ENCODE measurements around the gene LHFPL6. TPM values are rescaled to one million over a fixed set of nuclear protein-coding genes. Genes with fewer than 3 reads are reported as not detected.

The LHFPL6 gene
- total RNA-seq, 3 donors from 2014 or later (not counting 1 experiment from before 2014, with no cell fraction given) = not detected

GRCh38 chr13:39542361-39542760, 60.6 kb downstream of the LHFPL6 start:
- 85% methylated on average over 2 of the region's 2 CpGs for WGBS (ENCODE audit: insufficient coverage)
- intact Hi-C loops (cut with micrococcal nuclease) = no loop called here
- no peaks in the 10 kb centered on the region for H3K9me3 ChIP-seq (ENCODE audit: control insufficient read depth, insufficient read depth, low read length)
- H3K27me3 ChIP-seq (ENCODE audit: control insufficient read depth, insufficient read depth, low read length) = no peaks in the 10 kb centered on the region
- DNase-seq (no peak), ATAC-seq (no peak)
- no peak overlapping the region for H3K4me3 Mint-ChIP-seq
- H3K36me3 ChIP-seq (ENCODE audit: control insufficient read depth, insufficient read depth, low read length) = no peaks in the 10 kb centered on the region
- TF ChIP-seq CTCF (IDR thresholded peaks at IDR 0.05) = no peak
- no peaks in the 10 kb centered on the region for H3K36me3 Mint-ChIP-seq
- H3K4me1 Mint-ChIP-seq = no peaks in the 10 kb centered on the region
- H3K27ac Mint-ChIP-seq = no peak overlapping the region
- H3K9me3 Mint-ChIP-seq = no peaks in the 10 kb centered on the region
- no peak overlapping the region for H3K27ac ChIP-seq (ENCODE audit: low read length)
- H3K4me3 ChIP-seq (ENCODE audit: low read length) = no peak overlapping the region
- no peaks in the 10 kb centered on the region for H3K4me1 ChIP-seq (ENCODE audit: control insufficient read depth, insufficient read depth, low read length)
- H3K27me3 Mint-ChIP-seq (ENCODE audit: low read depth in 2 of 2) = no peaks in the 10 kb centered on the region

GRCh38 chr13:39540929-39541605, 61.9 kb downstream of the LHFPL6 start:
- Mint-ChIP-seq H3K27me3 (ENCODE audit: low read depth in 2 of 2) (peaks cover 0 to 2% of the 10 kb centered on the region in 2 donors), H3K4me1 (no peaks in the 10 kb centered on the region), H3K27ac (no peak overlapping the region), H3K36me3 (no peaks in the 10 kb centered on the region), H3K4me3 (no peak overlapping the region), H3K9me3 (peaks cover 2 to 3% of the 10 kb centered on the region in 2 donors)
- intact Hi-C loops (cut with micrococcal nuclease) = no loop called here
- ATAC-seq = no peak
- 93% methylated on average over 1 of the region's 1 CpG for WGBS (ENCODE audit: insufficient coverage)
- Histone ChIP-seq H3K27me3 (ENCODE audit: control insufficient read depth, insufficient read depth, low read length) (no peaks in the 10 kb centered on the region), H3K27ac (ENCODE audit: low read length) (no peak overlapping the region), H3K9me3 (ENCODE audit: control insufficient read depth, insufficient read depth, low read length) (no peaks in the 10 kb centered on the region), H3K36me3 (ENCODE audit: control insufficient read depth, insufficient read depth, low read length) (no peaks in the 10 kb centered on the region), H3K4me1 (ENCODE audit: control insufficient read depth, insufficient read depth, low read length) (no peaks in the 10 kb centered on the region), H3K4me3 (ENCODE audit: low read length) (no peak overlapping the region)
- no peak for TF ChIP-seq CTCF (IDR thresholded peaks at IDR 0.05)
- no peak for DNase-seq

GRCh38 chr13:39538816-39539790, 63.9 kb downstream of the LHFPL6 start:
- Histone ChIP-seq H3K4me1 (ENCODE audit: control insufficient read depth, insufficient read depth, low read length) (no peaks in the 10 kb centered on the region), H3K27me3 (ENCODE audit: control insufficient read depth, insufficient read depth, low read length) (no peaks in the 10 kb centered on the region), H3K36me3 (ENCODE audit: control insufficient read depth, insufficient read depth, low read length) (no peaks in the 10 kb centered on the region), H3K4me3 (ENCODE audit: low read length) (no peak overlapping the region), H3K27ac (ENCODE audit: low read length) (no peak overlapping the region), H3K9me3 (ENCODE audit: control insufficient read depth, insufficient read depth, low read length) (no peaks in the 10 kb centered on the region)
- WGBS (ENCODE audit: insufficient coverage) = 90% methylated on average over 6 of the region's 8 CpGs
- H3K9me3 Mint-ChIP-seq = peaks cover 2 to 3% of the 10 kb centered on the region in 2 donors
- DNase-seq = no peak
- ATAC-seq = no peak
- no peaks in the 10 kb centered on the region for H3K4me1 Mint-ChIP-seq
- H3K27me3 Mint-ChIP-seq (ENCODE audit: low read depth in 2 of 2) = peaks cover 0 to 2% of the 10 kb centered on the region in 2 donors
- TF ChIP-seq CTCF (IDR thresholded peaks at IDR 0.05) = no peak
- no peak overlapping the region for H3K27ac Mint-ChIP-seq
- H3K36me3 Mint-ChIP-seq = no peaks in the 10 kb centered on the region
- no peak overlapping the region for H3K4me3 Mint-ChIP-seq
- intact Hi-C loops (cut with micrococcal nuclease) = no loop called here

All from natural killer cell (primary cell).